Retinal pigment epithelial cell (primary cell): ENCODE results near the gene OAS1.
"Not testable (repeated sequence)": the region's sequence is repeated elsewhere in the genome, so short reads cannot be mapped to it uniquely, and the experiment has no call there.

ENCODE experiments used
- DNase-seq: peaks from one replicate; pipeline ENCODE4 v3.0.0-alpha.2; 2010; ENCODE audit warnings: low read depth
- H3K4me3 ChIP-seq: 2 replicates; pipeline ENCODE4 v1.5.1; 2011; ENCODE audit warnings: mild to moderate bottlenecking, low read length, control low read depth, moderate library complexity
- CTCF ChIP-seq: conservative IDR thresholded peaks from 2 replicates; pipeline ENCODE4 v1.5.1; 2011; ENCODE audit warnings: low read depth, low read length, control low read depth, inconsistent platforms

The OAS1 gene

GRCh38 chr12:112950701-112951100, 43.9 kb downstream of the OAS1 start:
- H3K4me3 ChIP-seq, result no peak overlapping the region
- no peak for TF ChIP-seq CTCF
- DNase-seq, result no peak

- DNase-seq, H3K4me3 ChIP-seq: not testable (repeated sequence)
Observed at GRCh38 chr12:112957125-112957524, 50.4 kb downstream of the OAS1 start.

GRCh38 chr12:112961074-112961473, 54.3 kb downstream of the OAS1 start:
- DNase-seq, result no peak
- TF ChIP-seq CTCF, result no peak
- H3K4me3 ChIP-seq, result no peak overlapping the region

- no peak for TF ChIP-seq CTCF
- no peak for DNase-seq
- no peak overlapping the region for H3K4me3 ChIP-seq
Observed at GRCh38 chr12:112961536-112961935, 54.8 kb downstream of the OAS1 start.

- no peak overlapping the region for H3K4me3 ChIP-seq
- TF ChIP-seq CTCF, result no peak
- no peak for DNase-seq
Observed at GRCh38 chr12:112962561-112962960, 55.8 kb downstream of the OAS1 start.

- TF ChIP-seq CTCF, result no peak
- no peak overlapping the region for H3K4me3 ChIP-seq
- DNase-seq, result no peak
Observed at GRCh38 chr12:112963227-112963861, 56.6 kb downstream of the OAS1 start.

- TF ChIP-seq CTCF, result no peak
- no peak overlapping the region for H3K4me3 ChIP-seq
- no peak for DNase-seq
Observed at GRCh38 chr12:112964067-112964670, 57.4 kb downstream of the OAS1 start.

GRCh38 chr12:112964915-112965314, 58.2 kb downstream of the OAS1 start:
- no peak overlapping the region for H3K4me3 ChIP-seq
- no peak for TF ChIP-seq CTCF
- no peak for DNase-seq
